HL-60 (cell line): ENCODE results near the gene DMAC2.
A peak's percentile ranks its signal among the peaks of the same experiment; 100 is the strongest.

Experiments
- DNase-seq, 2 experiments: peaks; one replicate each; pipeline ENCODE4 v3.0.0-alpha.2; 2010 to 2020; ENCODE audit warnings: low read depth in 1 of 2, low spot score in 1 of 2
- H3K27ac ChIP-seq: fragments of 250-450 bp; sonication (Bioruptor Pico); replicated peaks from 2 replicates; pipeline ENCODE4 v1.5.1; 2020; ENCODE audit warnings: mild to moderate bottlenecking, moderate library complexity
- H3K27me3 ChIP-seq: fragments of 250-450 bp; sonication (Bioruptor Pico); 2 replicates; pipeline ENCODE4 v1.5.1; 2021; ENCODE audit warnings: mild to moderate bottlenecking, moderate library complexity; ENCODE audit not compliant: insufficient read depth, poor library complexity, severe bottlenecking
- H3K4me3 ChIP-seq: replicated peaks from 2 replicates; pipeline ENCODE4 v1.5.1; 2011; ENCODE audit warnings: mild to moderate bottlenecking, control low read depth, low read length; ENCODE audit not compliant: insufficient read depth
- CTCF ChIP-seq: IDR thresholded peaks from one replicate; pipeline ENCODE4 v1.5.1; 2011; ENCODE audit warnings: low read length, control low read depth, inconsistent platforms; ENCODE audit not compliant: insufficient read depth
- GABPA ChIP-seq: IDR thresholded peaks from 2 replicates; pipeline ENCODE4 v1.6.1; 2012; ENCODE audit warnings: low read depth
- POLR2AphosphoS5 ChIP-seq: IDR thresholded peaks from 2 replicates; pipeline ENCODE4 v1.6.1; 2012; ENCODE audit warnings: low read depth
- REST ChIP-seq: IDR thresholded peaks from 2 replicates; pipeline ENCODE4 v1.6.1; 2012; ENCODE audit warnings: low read depth; ENCODE audit not compliant: insufficient replicate concordance
- SPI1 ChIP-seq: IDR thresholded peaks from 2 replicates; pipeline ENCODE4 v1.6.1; 2012; ENCODE audit warnings: low read depth, mild to moderate bottlenecking, borderline replicate concordance

Gene DMAC2

GRCh38 chr19:41428481-41428859, 11.2 kb downstream of the DMAC2 start:
- Histone ChIP-seq H3K27ac (peak overlapping the region; percentile 86), H3K27me3 (no peaks in the 10 kb centered on the region), H3K4me3 (peak overlapping the region; percentile 76)
- DNase-seq = no peak
- TF ChIP-seq SPI1 (peak; percentile 15; the same call in 1 of the 2 replicates), CTCF (no peak)

GRCh38 chr19:41427647-41428480, 11.8 kb downstream of the DMAC2 start:
- Histone ChIP-seq H3K27ac (peak overlapping the region; percentile 86), H3K4me3 (peak overlapping the region; percentile 76), H3K27me3 (no peaks in the 10 kb centered on the region)
- TF ChIP-seq POLR2AphosphoS5 (peak; percentile 61), CTCF (no peak), GABPA (no peak), REST (no peak), SPI1 (peak; percentile 26; the same call in 1 of the 2 replicates)
- peak; percentile 77 to 86 for DNase-seq

- peak within 1 kb of the TSS; percentile 86 for H3K27ac ChIP-seq
- peak within 1 kb of the TSS; percentile 76 for H3K4me3 ChIP-seq
- TF ChIP-seq GABPA (no peak), REST (no peak), POLR2AphosphoS5 (peak; percentile 35; the same call in 1 of the 2 replicates)
- DNase-seq = peak; percentile 89 to 92
- H3K27me3 ChIP-seq = no peaks in the 10 kb centered on the region
Measured at GRCh38 chr19:41426952-41427646, 12.6 kb downstream of the DMAC2 start, which contains the start of gene B3GNT8. Gene B3GNT8 (minus strand): TSS chr19:41427374. CDS start chr19:41426778, 596 bp downstream.

GRCh38 chr19:41426116-41426841, 13.4 kb downstream of the DMAC2 start:
- no peak for DNase-seq
- Histone ChIP-seq H3K27me3 (no peaks in the 10 kb centered on the region), H3K27ac (peak overlapping the region; percentile 86), H3K4me3 (peak overlapping the region; percentile 76)
- TF ChIP-seq CTCF (no peak), GABPA (no peak), POLR2AphosphoS5 (peak; percentile 21), REST (no peak), SPI1 (no peak)
